GM12873 (cell line): ENCODE results near the gene KSR2.
A peak's percentile ranks its signal among the peaks of the same experiment; 100 is the strongest.

ENCODE experiments used
- TF ChIP-seq, protein P1 (sequence below): IDR thresholded peaks from 2 replicates; pipeline ENCODE4 v1.5.1; 2012; ENCODE audit warnings: low read depth, mild to moderate bottlenecking, moderate library complexity, low read length, control low read depth; ENCODE audit not compliant: insufficient read depth; ENCODE audit errors: missing control alignments

Gene KSR2

DNA sequence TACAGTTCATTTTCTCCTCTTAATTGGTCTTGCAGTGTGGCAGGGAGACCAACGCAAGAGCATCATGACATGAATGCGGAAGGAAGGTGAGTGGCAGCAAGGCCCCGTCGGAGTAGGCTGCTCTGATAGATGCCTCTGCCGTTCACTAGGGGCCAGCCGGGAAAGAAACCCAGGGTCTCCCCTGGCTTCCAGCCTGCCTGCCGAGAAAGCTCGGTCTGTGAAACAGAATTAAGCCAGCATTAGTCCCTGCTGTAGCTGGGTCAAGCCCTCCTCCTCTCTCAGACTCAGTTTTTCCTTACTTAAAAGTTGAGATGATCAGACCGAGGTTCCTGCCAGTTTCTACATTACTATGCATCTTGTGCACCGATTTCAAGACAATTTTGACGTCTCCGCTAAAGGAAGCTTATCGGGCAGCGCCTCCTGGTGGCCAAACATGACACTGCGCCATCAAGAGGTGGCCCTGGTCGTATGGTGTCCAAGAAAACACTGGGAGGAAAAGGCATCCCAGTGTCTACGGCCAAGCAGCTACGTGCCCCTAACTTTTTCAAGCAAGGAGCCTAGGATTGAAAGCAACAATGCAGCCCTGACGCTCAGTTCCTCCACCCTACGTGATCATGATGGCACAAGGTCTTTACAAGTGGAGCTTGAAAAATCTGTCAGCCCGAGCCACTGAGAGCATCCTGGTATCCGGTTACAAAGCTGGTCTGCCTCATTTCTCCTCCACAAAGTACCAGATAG lies 131.6 kb downstream of the KSR2 start:
- TF ChIP-seq, protein P1, sequence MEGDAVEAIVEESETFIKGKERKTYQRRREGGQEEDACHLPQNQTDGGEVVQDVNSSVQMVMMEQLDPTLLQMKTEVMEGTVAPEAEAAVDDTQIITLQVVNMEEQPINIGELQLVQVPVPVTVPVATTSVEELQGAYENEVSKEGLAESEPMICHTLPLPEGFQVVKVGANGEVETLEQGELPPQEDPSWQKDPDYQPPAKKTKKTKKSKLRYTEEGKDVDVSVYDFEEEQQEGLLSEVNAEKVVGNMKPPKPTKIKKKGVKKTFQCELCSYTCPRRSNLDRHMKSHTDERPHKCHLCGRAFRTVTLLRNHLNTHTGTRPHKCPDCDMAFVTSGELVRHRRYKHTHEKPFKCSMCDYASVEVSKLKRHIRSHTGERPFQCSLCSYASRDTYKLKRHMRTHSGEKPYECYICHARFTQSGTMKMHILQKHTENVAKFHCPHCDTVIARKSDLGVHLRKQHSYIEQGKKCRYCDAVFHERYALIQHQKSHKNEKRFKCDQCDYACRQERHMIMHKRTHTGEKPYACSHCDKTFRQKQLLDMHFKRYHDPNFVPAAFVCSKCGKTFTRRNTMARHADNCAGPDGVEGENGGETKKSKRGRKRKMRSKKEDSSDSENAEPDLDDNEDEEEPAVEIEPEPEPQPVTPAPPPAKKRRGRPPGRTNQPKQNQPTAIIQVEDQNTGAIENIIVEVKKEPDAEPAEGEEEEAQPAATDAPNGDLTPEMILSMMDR = peak; percentile 99

DNA sequence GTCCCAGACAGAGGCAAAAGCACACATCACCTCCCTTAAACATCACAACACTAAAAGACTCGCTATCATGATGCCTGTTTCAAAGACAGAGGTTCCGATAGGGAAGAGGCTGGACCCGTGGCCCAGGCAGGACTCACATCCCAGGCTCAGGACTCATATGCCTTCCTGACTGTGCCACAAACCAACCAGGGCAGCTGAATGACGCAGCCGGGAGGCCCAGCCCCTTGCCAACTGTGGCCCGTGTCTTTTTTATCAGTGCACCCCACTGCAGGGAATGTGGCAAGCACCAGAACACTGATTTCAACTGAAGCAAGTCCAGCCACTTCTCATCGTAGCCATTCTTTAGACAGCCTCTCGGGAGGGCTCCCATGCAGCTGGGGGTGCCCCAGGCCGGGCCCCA lies 132.3 kb downstream of the KSR2 start:
- TF ChIP-seq, protein P1 = no peak

DNA sequence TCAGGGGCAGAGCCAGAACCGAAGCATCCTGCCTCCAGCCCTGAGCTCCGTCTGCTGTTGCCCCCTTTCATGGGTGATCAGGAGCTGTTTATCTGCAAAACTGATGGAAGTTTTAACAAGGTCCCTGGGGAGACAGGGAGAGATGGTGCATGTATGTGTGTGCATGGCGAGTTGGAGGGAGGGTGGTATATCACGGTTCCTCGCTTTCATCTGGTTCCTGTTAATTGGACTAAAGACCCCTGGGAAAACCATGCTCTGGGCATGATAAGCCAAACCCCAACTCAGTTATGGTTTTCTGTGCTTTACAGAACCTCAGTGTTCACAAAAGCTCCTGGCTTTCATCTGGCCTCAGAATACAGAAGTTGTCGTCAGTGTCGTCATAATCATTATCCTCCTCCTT lies 133.6 kb downstream of the KSR2 start:
- TF ChIP-seq, protein P1 = no peak

DNA sequence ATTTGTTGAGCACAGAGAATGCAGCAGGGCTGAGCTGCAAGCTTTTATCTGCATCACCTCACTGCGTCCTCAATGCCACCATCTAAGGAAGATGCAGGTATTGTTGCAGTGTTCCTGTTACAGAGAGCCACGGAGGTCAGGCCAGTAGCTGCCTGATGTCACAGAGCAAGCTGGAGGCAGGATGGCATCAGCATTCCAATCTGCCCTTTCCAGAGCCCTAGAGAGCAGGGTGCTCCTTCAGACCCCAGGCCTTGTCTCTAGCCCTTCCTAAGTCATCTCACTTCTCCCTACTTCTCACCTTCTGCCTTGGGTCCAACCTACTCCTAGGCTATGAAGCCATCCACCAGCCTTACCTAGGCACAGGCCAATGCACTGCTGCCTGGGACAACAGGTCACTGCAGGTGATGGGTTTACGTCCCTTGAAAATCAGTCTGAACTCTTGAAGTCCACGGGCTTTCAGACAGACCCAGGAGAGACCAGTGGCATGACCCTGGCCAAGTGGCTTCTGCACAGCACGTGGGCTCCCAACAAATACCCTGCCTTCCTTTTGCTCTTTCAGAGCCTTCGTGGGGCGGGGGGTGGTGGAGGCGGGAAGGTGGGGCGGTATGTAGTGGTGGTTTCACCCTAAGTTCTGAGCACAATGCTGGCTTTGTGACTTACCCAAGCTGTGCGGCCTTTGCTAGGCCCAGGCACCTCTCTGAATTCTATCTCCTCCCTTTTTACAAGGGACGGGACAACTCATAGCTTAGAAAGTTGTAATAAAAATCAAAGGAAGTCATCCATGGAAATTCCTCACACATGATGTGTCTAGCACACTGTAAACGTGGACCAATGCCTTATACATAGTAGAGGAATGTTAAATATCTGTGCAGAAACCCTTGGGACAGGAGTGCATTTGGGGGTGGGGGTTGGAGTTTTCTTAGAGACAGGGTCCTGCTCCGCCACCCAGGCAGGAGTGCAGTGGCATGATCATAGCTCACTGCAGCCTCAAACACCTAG lies 136.0 kb downstream of the KSR2 start:
- TF ChIP-seq, protein P1 = no peak

DNA sequence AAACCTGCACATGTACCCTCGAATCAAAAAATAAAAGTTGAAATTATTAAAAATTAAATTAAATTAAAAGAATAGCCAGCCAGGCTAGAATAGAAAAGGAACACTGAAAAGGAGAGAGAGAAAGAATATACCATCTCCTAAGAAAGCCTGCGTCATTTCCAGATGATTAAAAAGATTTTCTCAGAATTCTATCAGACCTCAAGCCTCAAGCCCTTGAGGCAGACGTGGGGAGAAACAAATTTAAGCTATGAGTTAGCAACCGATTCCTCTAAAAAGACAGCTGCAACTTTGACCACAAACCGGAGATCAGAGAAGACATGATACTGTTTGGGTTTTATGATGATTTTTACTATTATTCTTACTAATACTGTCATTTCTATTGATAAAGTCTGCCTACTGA lies 138.3 kb downstream of the KSR2 start:
- TF ChIP-seq, protein P1 = no peak

DNA sequence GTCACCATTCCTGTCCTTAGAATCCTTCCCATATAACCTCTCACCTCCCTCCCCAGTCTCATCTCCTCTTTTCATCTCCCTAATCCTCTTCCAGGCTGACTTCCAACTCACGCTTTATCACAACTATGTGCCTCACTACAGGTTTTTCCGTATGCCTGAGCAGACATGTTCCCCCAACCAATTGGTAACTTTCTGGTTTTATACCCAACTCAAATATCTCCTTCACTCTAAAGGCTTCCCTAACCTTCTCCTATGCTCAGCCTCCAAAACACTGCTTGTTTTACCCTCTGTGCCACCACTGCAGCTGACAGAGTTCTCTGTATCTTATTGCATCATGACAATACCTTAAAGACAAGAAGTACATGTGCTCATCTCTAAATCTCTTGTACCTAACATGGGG lies 139.7 kb downstream of the KSR2 start:
- TF ChIP-seq, protein P1 = no peak

DNA sequence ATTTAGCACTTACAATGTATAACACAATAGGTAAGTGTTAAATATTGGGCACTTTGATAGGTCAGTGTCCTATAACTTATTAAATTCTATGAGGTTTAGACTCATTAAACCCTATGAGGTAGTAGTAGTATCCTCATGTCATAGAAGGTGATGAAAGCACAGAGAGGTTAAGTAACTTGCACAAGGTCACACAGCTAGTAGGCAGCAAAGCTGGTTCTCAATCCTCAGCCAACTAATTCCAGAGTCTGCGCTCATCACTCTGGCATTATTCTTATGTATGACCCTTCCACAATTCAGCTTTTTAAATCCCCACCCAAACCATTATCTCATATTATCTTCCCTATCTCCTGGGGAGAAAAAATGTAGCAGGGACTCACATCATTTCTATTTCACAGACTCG lies 141.1 kb downstream of the KSR2 start:
- TF ChIP-seq, protein P1 = no peak
